Liver (tissue), 3 donors: ENCODE measurements around the gene ETV6.

Experiments used
- EGR1 ChIP-seq, 2 donors: IDR thresholded peaks; 2 replicates each; pipeline ENCODE4 v1.6.1; 2016 to 2018; ENCODE audit warnings: antibody characterized with exemption in 2 of 2, low read depth in 2 of 2
- FOXA1 ChIP-seq: IDR thresholded peaks from 2 replicates; pipeline ENCODE4 v1.6.1; 2016; ENCODE audit warnings: antibody characterized with exemption
- GABPA ChIP-seq, 2 donors: IDR thresholded peaks in 1 of 2; conservative IDR thresholded peaks in 1 of 2; 2 replicates each; pipeline ENCODE4 v1.6.1; 2016; ENCODE audit warnings: antibody characterized with exemption in 2 of 2, mild to moderate bottlenecking in 1 of 2, moderate library complexity in 1 of 2
- JUND ChIP-seq, 2 donors: IDR thresholded peaks; 2 replicates each; pipeline ENCODE4 v1.6.1; 2016; ENCODE audit warnings: antibody characterized with exemption in 2 of 2
- RAD21 ChIP-seq, 2 donors: IDR thresholded peaks; 2 replicates each; pipeline ENCODE4 v1.6.1; 2016; ENCODE audit warnings: antibody characterized with exemption in 2 of 2, mild to moderate bottlenecking in 2 of 2
- TF ChIP-seq, protein P1 (sequence below): fragments of 150-350 bp; IDR thresholded peaks from 2 replicates; pipeline ENCODE4 v1.5.1; 2017; ENCODE audit warnings: improper control_type of control experiment, low read depth, low read length; ENCODE audit not compliant: missing input control
- TF ChIP-seq, protein P2 (sequence below): IDR thresholded peaks from 2 replicates; pipeline ENCODE4 v1.6.1; 2016; ENCODE audit warnings: antibody characterized with exemption
- donor health status: healthy.
- donor health status: healthy.

DNA sequence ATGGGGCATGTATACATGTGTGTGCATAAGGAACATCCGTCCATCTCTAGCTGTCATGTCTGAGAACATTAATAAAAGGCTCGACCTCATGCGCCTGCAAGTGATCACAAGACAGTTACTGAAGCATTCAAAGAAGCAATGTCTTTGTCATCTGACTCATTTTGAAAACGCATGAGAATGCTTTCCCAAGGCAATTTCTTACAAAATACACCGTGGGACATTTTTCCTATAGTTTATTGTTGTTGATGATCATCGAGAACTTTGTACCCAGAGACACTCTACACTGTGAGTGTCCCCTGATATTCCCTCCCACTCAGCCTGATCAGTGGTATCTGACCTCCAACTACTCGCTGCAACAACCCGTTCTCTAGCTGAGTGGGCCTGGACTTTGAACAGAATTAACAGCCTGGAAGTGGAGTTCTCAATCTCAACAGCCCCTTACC is 68.1 kb downstream of the ETV6 start:
- TF ChIP-seq FOXA1 (no peak), JUND (IDR thresholded peaks at IDR 0.05) (peak; percentile 13 to 21), EGR1 (IDR thresholded peaks at IDR 0.05; ENCODE audit: low read depth in 2 of 2) (no peak), GABPA (IDR thresholded peaks at IDR 0.05 in 1 of 2, conservative IDR thresholded peaks at IDR 0.05 in 1 of 2) (no peak), RAD21 (IDR thresholded peaks at IDR 0.05) (peak in 1 of 2 donors; percentile 36)
- TF ChIP-seq, protein P1, sequence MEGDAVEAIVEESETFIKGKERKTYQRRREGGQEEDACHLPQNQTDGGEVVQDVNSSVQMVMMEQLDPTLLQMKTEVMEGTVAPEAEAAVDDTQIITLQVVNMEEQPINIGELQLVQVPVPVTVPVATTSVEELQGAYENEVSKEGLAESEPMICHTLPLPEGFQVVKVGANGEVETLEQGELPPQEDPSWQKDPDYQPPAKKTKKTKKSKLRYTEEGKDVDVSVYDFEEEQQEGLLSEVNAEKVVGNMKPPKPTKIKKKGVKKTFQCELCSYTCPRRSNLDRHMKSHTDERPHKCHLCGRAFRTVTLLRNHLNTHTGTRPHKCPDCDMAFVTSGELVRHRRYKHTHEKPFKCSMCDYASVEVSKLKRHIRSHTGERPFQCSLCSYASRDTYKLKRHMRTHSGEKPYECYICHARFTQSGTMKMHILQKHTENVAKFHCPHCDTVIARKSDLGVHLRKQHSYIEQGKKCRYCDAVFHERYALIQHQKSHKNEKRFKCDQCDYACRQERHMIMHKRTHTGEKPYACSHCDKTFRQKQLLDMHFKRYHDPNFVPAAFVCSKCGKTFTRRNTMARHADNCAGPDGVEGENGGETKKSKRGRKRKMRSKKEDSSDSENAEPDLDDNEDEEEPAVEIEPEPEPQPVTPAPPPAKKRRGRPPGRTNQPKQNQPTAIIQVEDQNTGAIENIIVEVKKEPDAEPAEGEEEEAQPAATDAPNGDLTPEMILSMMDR: no peak
- TF ChIP-seq, protein P2, sequence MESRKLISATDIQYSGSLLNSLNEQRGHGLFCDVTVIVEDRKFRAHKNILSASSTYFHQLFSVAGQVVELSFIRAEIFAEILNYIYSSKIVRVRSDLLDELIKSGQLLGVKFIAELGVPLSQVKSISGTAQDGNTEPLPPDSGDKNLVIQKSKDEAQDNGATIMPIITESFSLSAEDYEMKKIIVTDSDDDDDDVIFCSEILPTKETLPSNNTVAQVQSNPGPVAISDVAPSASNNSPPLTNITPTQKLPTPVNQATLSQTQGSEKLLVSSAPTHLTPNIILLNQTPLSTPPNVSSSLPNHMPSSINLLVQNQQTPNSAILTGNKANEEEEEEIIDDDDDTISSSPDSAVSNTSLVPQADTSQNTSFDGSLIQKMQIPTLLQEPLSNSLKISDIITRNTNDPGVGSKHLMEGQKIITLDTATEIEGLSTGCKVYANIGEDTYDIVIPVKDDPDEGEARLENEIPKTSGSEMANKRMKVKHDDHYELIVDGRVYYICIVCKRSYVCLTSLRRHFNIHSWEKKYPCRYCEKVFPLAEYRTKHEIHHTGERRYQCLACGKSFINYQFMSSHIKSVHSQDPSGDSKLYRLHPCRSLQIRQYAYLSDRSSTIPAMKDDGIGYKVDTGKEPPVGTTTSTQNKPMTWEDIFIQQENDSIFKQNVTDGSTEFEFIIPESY: no peak
